Esophagus (tissue), 2 donors: ENCODE data around the gene KRT16. TPM values are rescaled to one million over a fixed set of nuclear protein-coding genes. Genes with fewer than 3 reads are reported as not detected.
"Not testable (repeated sequence)": the region's sequence is repeated elsewhere in the genome, so short reads cannot be mapped to it uniquely, and the experiment has no call there.

Source experiments
- H3K27ac ChIP-seq, 2 donors: one replicate each; pipeline ENCODE4 v1.5.1; 2013; ENCODE audit warnings: low read depth in 2 of 2, mild to moderate bottlenecking in 2 of 2, inconsistent platforms in 1 of 2, low read length in 1 of 2, moderate library complexity in 1 of 2
- H3K27me3 ChIP-seq, 2 donors: one replicate each; pipeline ENCODE4 v1.6.1; 2013; ENCODE audit warnings: low read length in 2 of 2, control low read depth in 1 of 2, mild to moderate bottlenecking in 1 of 2; ENCODE audit not compliant: insufficient read depth in 2 of 2, control insufficient read depth in 1 of 2
- H3K36me3 ChIP-seq, 2 donors: one replicate each; pipeline ENCODE4 v1.6.1; 2013; ENCODE audit warnings: low read length in 1 of 2; ENCODE audit not compliant: control insufficient read depth in 2 of 2, insufficient read depth in 2 of 2
- H3K4me1 ChIP-seq, 2 donors: one replicate each; pipeline ENCODE4 v1.6.1; 2013; ENCODE audit warnings: low read length in 1 of 2; ENCODE audit not compliant: control insufficient read depth in 2 of 2, insufficient read depth in 2 of 2
- H3K4me3 ChIP-seq, 2 donors: one replicate each; pipeline ENCODE4 v1.5.1; 2013; ENCODE audit warnings: low read length in 2 of 2, mild to moderate bottlenecking in 2 of 2, low read depth in 1 of 2, moderate library complexity in 1 of 2
- H3K9me3 ChIP-seq, 2 donors: one replicate each; pipeline ENCODE4 v1.6.1; 2013; ENCODE audit warnings: mild to moderate bottlenecking in 2 of 2, low read depth in 1 of 2, low read length in 1 of 2, moderate library complexity in 1 of 2; ENCODE audit not compliant: control insufficient read depth in 2 of 2, insufficient read depth in 1 of 2
- WGBS, 2 donors: extraction: QIAGEN DNeasy Blood & Tissue Kit; methylation state at CpG; one replicate each; pipeline ENCODE4 v1.1.7; 2013; 5-methylcytosine and 5-hydroxymethylcytosine counted together
- polyA plus RNA-seq, 2 donors: library from polyadenylated mRNA; stranded (reverse); fragments of 200-250 nt; gene quantifications; one replicate each; pipeline ENCODE4 v1.2.3, GENCODE V29; 2013
- donor health status: healthy with polysubstance abuse.
- donor health status: Bipolar disorder and iron deficiency.

Gene KRT16
- 100 to 1,000 TPM; 413 to 534 TPM for polyA plus RNA-seq

DNA sequence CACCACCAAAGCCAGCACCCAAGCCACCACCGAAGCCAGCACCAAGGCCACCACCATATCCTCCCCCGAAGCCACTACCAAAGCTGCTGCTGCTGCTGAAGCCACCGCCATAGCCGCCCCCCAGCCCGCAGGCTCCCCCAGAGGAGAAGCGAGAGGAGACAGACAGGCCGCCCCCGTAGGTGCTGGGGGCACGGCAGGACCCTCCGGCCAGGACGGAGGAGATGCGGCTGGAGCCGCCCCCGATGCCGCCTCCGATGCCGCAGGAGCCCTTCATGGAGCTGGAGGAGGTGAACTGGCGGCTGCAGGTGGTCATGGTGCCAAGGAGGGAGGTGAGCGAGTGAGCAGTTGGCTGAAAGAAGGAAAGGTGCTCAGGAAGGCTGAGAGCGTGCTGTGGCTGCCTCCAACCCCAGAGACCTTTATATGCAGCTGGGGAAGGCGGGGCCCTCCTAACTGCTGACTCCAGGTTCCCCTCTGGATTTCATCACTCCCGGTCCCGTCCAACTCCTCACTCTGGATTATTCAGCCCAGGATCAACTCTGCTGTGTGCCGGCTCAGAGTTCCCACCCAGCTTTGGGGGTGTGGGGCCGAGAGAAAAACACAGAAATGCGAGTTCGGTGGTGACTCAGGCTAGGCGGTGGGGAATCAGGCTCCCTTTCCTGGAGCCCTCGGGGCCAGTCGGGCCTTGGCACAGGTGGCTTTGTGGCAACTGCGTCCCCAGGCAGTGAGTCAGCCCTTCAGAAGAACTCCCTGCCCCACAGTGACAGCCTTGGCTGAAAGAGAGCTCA, at the start of gene KRT16:
Gene KRT16, minus strand, starts transcription at position 392 of the 785 bp plus-strand sequence. Its CDS starts 79 bp downstream, at position 313.
- peak within 1 kb of the TSS in 1 of 2 donors; percentile 79 for H3K27ac ChIP-seq
- not testable (repeated sequence) for H3K4me1 ChIP-seq, H3K36me3 ChIP-seq, H3K27me3 ChIP-seq, H3K9me3 ChIP-seq
- WGBS, 2 donors = 50 to 65% methylated on average over 31 of the region's 31 CpGs
- peak within 1 kb of the TSS; percentile 38 to 45 for H3K4me3 ChIP-seq

DNA sequence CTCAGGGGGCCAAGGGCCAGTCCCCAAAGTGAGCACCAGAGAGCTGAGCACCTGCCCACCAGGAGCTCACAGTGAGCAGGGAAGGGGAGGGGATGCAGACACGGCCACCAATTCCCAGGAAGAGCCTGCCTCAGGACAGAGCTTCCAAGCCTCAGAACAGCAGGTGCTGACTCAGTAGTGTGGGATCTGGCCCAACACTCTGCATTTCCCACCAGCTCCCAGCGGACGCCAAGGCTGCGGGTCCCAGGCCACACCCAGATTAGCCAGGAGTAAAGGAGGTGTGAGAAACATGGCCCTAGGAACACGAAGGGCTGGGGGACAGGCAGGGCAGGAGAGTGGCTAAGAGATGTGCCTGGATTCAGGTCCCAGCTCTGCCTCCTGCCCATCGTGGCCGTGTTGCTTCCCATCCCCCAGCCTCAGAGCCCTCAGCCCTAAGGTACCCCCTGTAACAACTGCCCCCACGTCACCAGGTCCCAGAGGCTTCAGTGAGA, 47.7 kb upstream of the KRT16 start:
- Histone ChIP-seq H3K36me3 (no peaks in the 10 kb centered on the region), H3K27me3 (no peaks in the 10 kb centered on the region), H3K27ac (peak overlapping the region; percentile 90 to 99), H3K9me3 (no peaks in the 10 kb centered on the region), H3K4me1 (peaks cover 17 to 46% of the 10 kb centered on the region in 2 donors), H3K4me3 (no peak overlapping the region)
- WGBS, 2 donors = 45 to 59% methylated on average over 8 of the region's 8 CpGs

DNA sequence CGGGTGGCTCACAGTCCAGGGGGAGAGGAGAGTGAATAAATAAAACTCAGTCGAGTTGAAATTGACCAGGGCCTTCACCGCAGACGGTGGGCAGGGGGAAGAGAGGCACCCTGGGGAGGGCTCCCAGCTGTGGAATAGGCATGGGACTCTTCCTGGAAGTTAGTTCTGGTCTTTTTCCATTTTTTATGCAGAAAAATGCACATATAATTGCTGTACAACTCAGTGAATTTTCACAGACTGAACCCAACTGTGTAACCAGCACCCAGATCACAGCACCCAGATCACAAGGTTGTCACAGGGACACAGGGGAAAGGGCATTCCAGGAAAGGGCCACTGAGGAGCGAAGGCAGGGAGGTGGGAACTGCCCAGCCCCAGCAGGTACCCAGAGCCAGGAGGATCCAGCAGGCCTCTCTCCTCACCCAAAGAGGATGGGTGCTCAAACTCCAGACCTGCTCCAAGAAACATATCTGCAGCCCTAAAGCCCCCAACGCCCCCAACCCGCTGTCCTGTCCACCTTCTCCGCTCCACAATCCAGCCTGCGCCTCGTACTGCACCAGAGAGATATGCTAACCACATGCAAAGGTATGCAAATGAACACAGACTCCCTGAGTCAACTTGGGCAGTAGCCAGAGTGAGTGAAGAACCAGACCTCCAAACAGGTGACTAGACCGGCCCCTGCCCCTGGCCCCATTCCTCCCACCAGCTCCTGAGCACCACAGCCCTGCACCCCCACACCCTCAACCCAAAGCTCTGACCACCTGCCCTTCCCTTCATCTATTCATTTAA, 47.1 kb upstream of the KRT16 start:
- Histone ChIP-seq H3K27me3 (no peaks in the 10 kb centered on the region), H3K36me3 (no peaks in the 10 kb centered on the region), H3K9me3 (no peaks in the 10 kb centered on the region), H3K27ac (peak overlapping the region; percentile 90 to 99), H3K4me1 (peaks cover 18 to 52% of the 10 kb centered on the region in 2 donors), H3K4me3 (no peak overlapping the region)
- 66 to 67% methylated on average over 11 of the region's 11 CpGs for WGBS, 2 donors

DNA sequence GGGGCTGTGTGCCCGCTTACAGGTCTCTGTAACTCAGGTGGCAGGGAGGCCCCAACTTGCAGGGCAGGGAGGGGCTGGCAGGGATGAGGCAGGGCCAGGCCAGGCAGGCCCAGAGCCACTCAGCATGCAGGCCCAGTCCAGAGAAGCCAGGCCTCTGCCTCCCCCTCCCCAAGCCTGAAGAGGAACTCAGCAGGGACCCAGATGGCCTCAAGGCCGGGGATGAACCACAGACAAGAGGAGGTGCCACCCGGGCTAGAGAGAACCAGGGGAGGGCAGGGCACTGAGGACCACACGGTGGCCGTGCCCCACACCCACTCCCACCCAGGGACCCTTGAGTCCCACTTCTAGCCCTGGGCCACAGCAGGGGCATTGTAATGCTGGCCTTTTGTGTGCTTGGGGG, 46.3 kb upstream of the KRT16 start:
- no peak overlapping the region for H3K4me3 ChIP-seq
- peaks cover 15 to 53% of the 10 kb centered on the region in 2 donors for H3K4me1 ChIP-seq
- H3K9me3 ChIP-seq = no peaks in the 10 kb centered on the region
- no peaks in the 10 kb centered on the region for H3K27me3 ChIP-seq
- H3K36me3 ChIP-seq = no peaks in the 10 kb centered on the region
- 49 to 71% methylated on average over 5 of the region's 5 CpGs for WGBS, 2 donors
- peak overlapping the region; percentile 90 to 99 for H3K27ac ChIP-seq

DNA sequence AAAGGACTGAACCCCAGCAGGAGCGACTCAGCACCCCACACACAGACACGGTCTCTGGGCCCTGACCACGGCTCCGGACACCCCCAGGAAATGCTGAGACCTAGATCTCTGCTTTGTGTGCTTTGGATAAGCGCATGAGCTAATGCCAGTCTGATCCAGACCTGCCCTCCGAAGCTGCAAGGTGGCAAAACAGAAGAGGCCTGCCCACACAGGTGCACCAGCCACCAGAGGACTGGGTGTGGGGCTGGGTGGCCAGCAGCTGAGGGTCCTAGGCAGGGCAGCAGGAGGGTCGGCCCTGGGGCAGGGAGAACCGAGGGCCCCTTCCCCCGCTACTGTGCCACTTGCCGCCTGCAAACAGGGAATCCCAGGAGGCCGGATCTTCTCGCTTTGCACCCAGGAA, 45.4 kb upstream of the KRT16 start:
- peak overlapping the region; percentile 90 to 99 for H3K27ac ChIP-seq
- no peaks in the 10 kb centered on the region for H3K9me3 ChIP-seq
- no peaks in the 10 kb centered on the region for H3K27me3 ChIP-seq
- H3K36me3 ChIP-seq = no peaks in the 10 kb centered on the region
- 44 to 70% methylated on average over 12 of the region's 12 CpGs for WGBS, 2 donors
- H3K4me1 ChIP-seq = peaks cover 15 to 56% of the 10 kb centered on the region in 2 donors
- no peak overlapping the region for H3K4me3 ChIP-seq

DNA sequence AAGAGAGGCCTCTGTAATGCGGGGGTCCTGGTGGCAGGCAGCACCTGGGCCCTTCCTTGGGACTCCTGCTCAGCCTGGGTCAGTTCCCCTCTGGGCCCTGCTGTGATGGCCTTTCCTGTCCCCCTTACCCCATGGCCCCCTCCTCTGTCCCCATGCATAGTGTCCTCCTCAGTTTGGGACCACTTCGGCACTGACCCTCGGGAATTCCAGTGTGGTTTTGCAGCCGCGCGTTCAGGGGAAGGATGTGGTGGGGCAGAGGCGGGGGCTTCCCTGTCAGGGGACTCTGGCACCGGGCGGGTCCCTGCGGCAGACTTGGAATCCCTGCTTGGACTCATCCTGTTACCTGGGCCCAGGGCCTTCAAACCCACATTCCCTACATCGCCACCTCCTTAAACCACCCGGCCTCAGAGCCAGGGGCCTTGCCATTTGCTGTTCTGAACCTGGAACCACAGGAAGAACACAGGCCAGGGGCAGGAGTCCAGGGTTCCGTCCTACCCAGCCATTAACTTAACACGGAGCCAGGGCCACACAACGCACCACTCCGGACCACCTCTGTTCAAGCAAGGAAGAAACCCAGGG, 44.7 kb upstream of the KRT16 start:
- H3K27ac ChIP-seq = peak overlapping the region; percentile 90 to 99
- no peak overlapping the region for H3K4me3 ChIP-seq
- H3K36me3 ChIP-seq = no peaks in the 10 kb centered on the region
- peaks cover 15 to 59% of the 10 kb centered on the region in 2 donors for H3K4me1 ChIP-seq
- WGBS, 2 donors = 40 to 43% methylated on average over 13 to 16 of the region's 16 CpGs
- no peaks in the 10 kb centered on the region for H3K27me3 ChIP-seq
- no peaks in the 10 kb centered on the region for H3K9me3 ChIP-seq

DNA sequence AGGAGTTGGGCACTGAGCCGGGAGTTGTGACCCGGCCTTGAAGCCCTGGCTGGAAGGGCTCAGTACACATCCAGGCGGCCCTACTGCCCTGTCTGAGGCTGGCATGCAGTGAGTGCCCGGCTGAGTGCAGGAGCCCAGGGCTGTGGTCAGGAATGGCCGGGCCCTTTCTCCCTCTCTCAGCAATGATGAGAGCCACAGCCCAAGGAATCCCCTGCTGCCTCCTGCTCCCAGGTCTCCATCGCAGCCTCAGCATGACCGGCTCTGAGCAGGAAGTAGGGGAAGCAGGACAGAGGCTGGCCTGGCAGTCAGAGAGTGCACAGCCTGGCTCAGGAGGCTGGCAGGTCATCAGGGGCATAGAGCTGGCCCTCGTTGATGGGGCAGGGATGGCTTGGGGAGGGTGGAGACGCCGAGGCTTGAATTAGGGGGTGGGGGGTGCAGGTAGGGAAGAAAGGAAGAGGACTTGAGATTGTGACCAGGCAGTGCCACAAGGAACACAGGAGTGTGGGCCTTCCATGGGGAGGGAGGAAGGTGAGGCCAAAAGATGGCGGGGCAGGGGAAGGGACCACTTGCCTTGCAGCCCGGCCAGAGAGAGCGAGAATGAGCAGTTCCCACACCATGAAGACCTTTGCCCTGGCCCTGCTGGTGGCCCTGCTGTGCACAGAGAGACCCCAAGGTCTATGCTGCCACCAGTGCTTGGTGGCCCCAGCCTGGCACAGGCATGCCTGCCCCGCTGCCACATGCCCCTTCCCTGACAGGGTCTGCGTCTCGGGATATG, 43.9 kb upstream of the KRT16 start:
- H3K27ac ChIP-seq = peak overlapping the region; percentile 90 to 99
- no peaks in the 10 kb centered on the region for H3K36me3 ChIP-seq
- 57 to 59% methylated on average over 15 to 16 of the region's 16 CpGs for WGBS, 2 donors

DNA sequence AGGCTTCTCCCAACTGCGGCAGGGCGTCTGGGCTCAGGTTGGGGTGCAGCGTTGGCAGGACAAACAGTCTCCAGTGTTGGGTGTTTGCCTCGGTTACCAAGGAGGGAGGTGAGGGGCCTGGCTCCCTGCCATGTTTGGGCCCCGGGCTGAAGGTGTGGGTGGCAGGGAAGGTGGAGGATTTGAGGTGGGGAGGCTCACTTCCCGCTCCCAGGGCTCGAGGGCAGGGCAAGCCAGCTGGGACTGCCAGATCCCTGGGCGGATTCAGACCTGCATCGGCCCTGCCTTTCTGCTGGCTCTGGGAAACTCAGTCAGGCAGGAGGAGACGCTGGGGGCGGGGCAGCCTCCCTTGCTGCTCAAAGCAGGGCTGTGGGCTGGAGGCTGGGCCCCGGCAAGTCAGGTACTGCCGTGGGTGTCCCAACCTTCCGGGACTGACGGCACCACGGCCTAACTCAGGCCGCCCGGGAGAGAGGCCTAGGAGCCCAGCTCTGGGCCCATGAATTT, 43.1 kb upstream of the KRT16 start:
- no peaks in the 10 kb centered on the region for H3K27me3 ChIP-seq
- H3K9me3 ChIP-seq = no peaks in the 10 kb centered on the region
- WGBS, 2 donors = 38 to 48% methylated on average over 18 of the region's 18 CpGs
- H3K4me3 ChIP-seq = no peak overlapping the region
- H3K4me1 ChIP-seq = peaks cover 15 to 72% of the 10 kb centered on the region in 2 donors
- peak overlapping the region; percentile 90 to 99 for H3K27ac ChIP-seq
- no peaks in the 10 kb centered on the region for H3K36me3 ChIP-seq

More for the DNA sequence above, 43.9 kb upstream of the KRT16 start:
- H3K9me3 ChIP-seq = no peaks in the 10 kb centered on the region
- H3K27me3 ChIP-seq = no peaks in the 10 kb centered on the region
- peaks cover 15 to 65% of the 10 kb centered on the region in 2 donors for H3K4me1 ChIP-seq
- H3K4me3 ChIP-seq = no peak overlapping the region
